SK-N-SH (cell line): ENCODE results near the gene CGAS. TPM values are rescaled to one million over a fixed set of nuclear protein-coding genes. Genes with fewer than 3 reads are reported as not detected.
A peak's percentile ranks its signal among the peaks of the same experiment; 100 is the strongest.

Source experiments
- CTCF ChIA-PET: fragments of 300-600, 350-600 bp; formaldehyde crosslinking; extraction: SDS; loops from one replicate; lab custom pipeline; 2021; lab: Yijun Ruan, JAX
- POLR2A ChIA-PET: fragments of 350-600 bp; sonication (Branson Sonifier 250); formaldehyde crosslinking; extraction: SDS; loops from one replicate; lab custom pipeline; 2020; ENCODE audit warnings: antibody characterized with exemption, inconsistent platforms; lab: Yijun Ruan, JAX
- DNase-seq: peaks from one replicate; pipeline ENCODE4 v3.0.0; 2012
- H2AFZ ChIP-seq: fragments of 200-600 bp; sonication (generic); 2 replicates; pipeline ENCODE4 v1.8.1; 2016; ENCODE audit warnings: antibody characterized with exemption, mild to moderate bottlenecking, low read depth
- H3F3A ChIP-seq: fragments of 200-600 bp; sonication (generic); replicated peaks from 2 replicates; pipeline ENCODE3; 2016; ENCODE audit warnings: antibody characterized with exemption, mild to moderate bottlenecking; ENCODE audit not compliant: insufficient read depth
- H3K27ac ChIP-seq, 2 experiments: fragments of 200-500 bp in 1 of 2; fragments of 200-600 bp in 1 of 2; sonication (Bioruptor generic) in 1 of 2; sonication (generic), shearing (Covaris generic) in 1 of 2; 2 replicates each; pipeline versions ENCODE4 v1.5.1 to v1.6.1; 2014 to 2016; ENCODE audit warnings: low read depth in 2 of 2, inconsistent platforms in 1 of 2, low read length in 1 of 2, mild to moderate bottlenecking in 1 of 2, mixed read lengths in 1 of 2
- H3K27me3 ChIP-seq: fragments of 200-600 bp; sonication (generic), shearing (Covaris generic); 2 replicates; pipeline ENCODE4 v1.6.1; 2016; ENCODE audit warnings: mixed run types; ENCODE audit not compliant: insufficient read depth
- H3K36me3 ChIP-seq, 2 experiments: fragments of 200-500 bp in 1 of 2; fragments of 200-600 bp in 1 of 2; sonication (Bioruptor generic) in 1 of 2; sonication (generic) in 1 of 2; replicated peaks in 1 of 2; 2 replicates each; pipeline versions ENCODE3 to v1.5.1; 2014 to 2016; ENCODE audit warnings: low read length in 1 of 2, mild to moderate bottlenecking in 1 of 2; ENCODE audit not compliant: insufficient read depth in 2 of 2, control insufficient read depth in 1 of 2
- H3K4me1 ChIP-seq, 2 experiments: fragments of 200-500 bp in 1 of 2; fragments of 200-600 bp in 1 of 2; sonication (Bioruptor generic) in 1 of 2; sonication (generic), shearing (Covaris generic) in 1 of 2; 2 replicates each; pipeline versions ENCODE4 v1.5.1 to v1.6.1; 2014 to 2016; ENCODE audit warnings: low read depth in 1 of 2, low read length in 1 of 2, mixed run types in 1 of 2; ENCODE audit not compliant: insufficient read depth in 2 of 2, control insufficient read depth in 1 of 2
- H3K4me2 ChIP-seq: fragments of 200-600 bp; sonication (generic), shearing (Covaris generic); 2 replicates; pipeline ENCODE4 v1.6.1; 2017; ENCODE audit warnings: mixed run types
- H3K4me3 ChIP-seq, 2 experiments: fragments of 200-500 bp in 1 of 2; fragments of 200-600 bp in 1 of 2; sonication (Bioruptor generic) in 1 of 2; sonication (generic), shearing (Covaris generic) in 1 of 2; 2 replicates each; pipeline versions ENCODE4 v1.5.1 to v1.8.1; 2014 to 2016; ENCODE audit warnings: low read depth in 2 of 2, inconsistent platforms in 1 of 2, low read length in 1 of 2, mild to moderate bottlenecking in 1 of 2, mixed read lengths in 1 of 2, moderate library complexity in 1 of 2
- H3K79me2 ChIP-seq: fragments of 200-600 bp; sonication (generic); 2 replicates; pipeline ENCODE4 v1.8.1; 2017; ENCODE audit warnings: mild to moderate bottlenecking; ENCODE audit not compliant: insufficient read depth
- H3K9ac ChIP-seq: fragments of 200-600 bp; sonication (generic); 2 replicates; pipeline ENCODE4 v1.6.1; 2017; ENCODE audit warnings: mixed run types
- H3K9me2 ChIP-seq: fragments of 200-600 bp; sonication (generic); 2 replicates; pipeline ENCODE4 v1.6.1; 2017; ENCODE audit warnings: mixed run types
- H3K9me3 ChIP-seq: fragments of 200-600 bp; sonication (generic); 2 replicates; pipeline ENCODE4 v1.6.1; 2017; ENCODE audit warnings: mixed run types, mild to moderate bottlenecking, moderate library complexity
- H4K20me1 ChIP-seq: fragments of 200-600 bp; sonication (generic); 2 replicates; pipeline ENCODE4 v1.6.1; 2017; ENCODE audit warnings: mild to moderate bottlenecking, mixed run types; ENCODE audit not compliant: insufficient read depth
- CHD2 ChIP-seq: fragments of 150-350 bp; IDR thresholded peaks from 2 replicates; pipeline ENCODE4 v1.6.1; 2018; ENCODE audit warnings: low read length; ENCODE audit not compliant: partially characterized antibody
- CTCF ChIP-seq: fragments of 200-600 bp; sonication (generic); IDR thresholded peaks from 2 replicates; pipeline ENCODE4 v1.6.1; 2017; ENCODE audit warnings: antibody characterized with exemption, mild to moderate bottlenecking, moderate library complexity
- EZH2phosphoT487 ChIP-seq: fragments of 200-600 bp; sonication (generic); IDR thresholded peaks from 2 replicates; pipeline ENCODE4 v1.6.1; 2017; ENCODE audit warnings: low read depth, mixed run types, mild to moderate bottlenecking, antibody characterized with exemption, moderate library complexity, borderline replicate concordance
- FOSL2 ChIP-seq: IDR thresholded peaks from 2 replicates; pipeline ENCODE4 v1.4.0; 2012; ENCODE audit warnings: low read depth, mild to moderate bottlenecking, moderate library complexity, borderline replicate concordance
- FOXJ3 ChIP-seq: sonication (generic); formaldehyde crosslinking; IDR thresholded peaks from 2 replicates; pipeline ENCODE4 v1.5.1; 2020; ENCODE audit warnings: mild to moderate bottlenecking, missing genetic modification reagents
- GABPA ChIP-seq: IDR thresholded peaks from 2 replicates; pipeline ENCODE4 v1.4.0; 2012; ENCODE audit warnings: low read depth, mild to moderate bottlenecking
- GATA2 ChIP-seq: sonication (generic); formaldehyde crosslinking; IDR thresholded peaks from 2 replicates; pipeline ENCODE4 v1.5.0; 2020; ENCODE audit warnings: mild to moderate bottlenecking, missing genetic modification reagents
- JUND ChIP-seq: IDR thresholded peaks from 2 replicates; pipeline ENCODE4 v1.4.0; 2012
- MEF2A ChIP-seq: IDR thresholded peaks from 2 replicates; pipeline ENCODE4 v1.4.0; 2012; ENCODE audit warnings: low read depth, borderline replicate concordance
- MXI1 ChIP-seq: IDR thresholded peaks from 2 replicates; pipeline ENCODE4 v1.6.1; 2012; ENCODE audit warnings: mild to moderate bottlenecking, low read depth, low read length, improper control_type of control experiment
- NFIC ChIP-seq: IDR thresholded peaks from 2 replicates; pipeline ENCODE4 v1.4.0; 2012; ENCODE audit warnings: borderline replicate concordance
- PBX3 ChIP-seq: IDR thresholded peaks from 2 replicates; pipeline ENCODE4; 2012
- POLR2AphosphoS5 ChIP-seq: IDR thresholded peaks from 2 replicates; pipeline ENCODE4 v1.6.1; 2012; ENCODE audit warnings: low read depth, low read length
- RAD21 ChIP-seq: IDR thresholded peaks from 2 replicates; pipeline ENCODE4 v1.6.1; 2012; ENCODE audit warnings: mild to moderate bottlenecking, low read length
- RCOR1 ChIP-seq: fragments of 150-350 bp; IDR thresholded peaks from 2 replicates; pipeline ENCODE4 v1.6.1; 2017; ENCODE audit warnings: antibody characterized with exemption, low read length
- RXRA ChIP-seq: IDR thresholded peaks from 2 replicates; pipeline ENCODE4 v1.4.0; 2012; ENCODE audit warnings: low read depth, mild to moderate bottlenecking, borderline replicate concordance
- SIN3A ChIP-seq: IDR thresholded peaks from 2 replicates; pipeline ENCODE4 v1.6.1; 2012; ENCODE audit warnings: low read depth, mild to moderate bottlenecking, low read length, moderate library complexity, borderline replicate concordance
- SMC3 ChIP-seq: IDR thresholded peaks from 2 replicates; pipeline ENCODE4 v1.6.1; 2012; ENCODE audit warnings: low read depth, low read length, improper control_type of control experiment
- TAF1 ChIP-seq: IDR thresholded peaks from 2 replicates; pipeline ENCODE4 v1.6.1; 2012; ENCODE audit warnings: low read depth, mild to moderate bottlenecking, low read length, moderate library complexity, borderline replicate concordance
- TEAD4 ChIP-seq: IDR thresholded peaks from 2 replicates; pipeline ENCODE4 v1.4.0; 2012; ENCODE audit warnings: mild to moderate bottlenecking, borderline replicate concordance; ENCODE audit not compliant: insufficient read depth
- USF2 ChIP-seq: fragments of 150-350 bp; IDR thresholded peaks from 2 replicates; pipeline ENCODE4 v1.6.1; 2017; ENCODE audit warnings: antibody characterized with exemption, low read length, low read depth, borderline replicate concordance
- YY1 ChIP-seq: IDR thresholded peaks from 2 replicates; pipeline ENCODE4 v1.4.0; 2012; ENCODE audit warnings: low read depth, mild to moderate bottlenecking
- ZBTB33 ChIP-seq: IDR thresholded peaks from 2 replicates; pipeline ENCODE4 v1.4.0; 2012; ENCODE audit warnings: low read depth, borderline replicate concordance
- WGBS: methylation state at CpG from one replicate; pipeline ENCODE4 v1.1.6; 2017; ENCODE audit warnings: low lambda C conversion rate; 5-methylcytosine and 5-hydroxymethylcytosine counted together
- polyA plus RNA-seq, 3 experiments: library from polyadenylated mRNA; depleted of rRNA; stranded (reverse); fragments of >200 nt; gene quantifications; 2 replicates each; pipeline ENCODE4 v1.2.3, GENCODE V29; 2012

The CGAS gene
- polyA plus RNA-seq, 1 of the 3 experiments (the other 2 are of a cell fraction): 0.02 TPM

GRCh38 chr6:73461537-73462350 lies 9.6 kb upstream of the CGAS start, which contains the start of gene MTO1:
Gene MTO1, plus strand, starts transcription at chr6:73461737. Its CDS starts 118 bp downstream, at chr6:73461855.
- H3K9me3 ChIP-seq: no peaks in the 10 kb centered on the region
- peak within 1 kb of the TSS; percentile 82 to 99 for H3K4me3 ChIP-seq
- peak; percentile 87 for DNase-seq
- no peaks in the 10 kb centered on the region for H3K9me2 ChIP-seq
- peak within 1 kb of the TSS; percentile 95 for H3K9ac ChIP-seq
- H3K27ac ChIP-seq: peak within 1 kb of the TSS; percentile 84 to 94
- ChIA-PET CTCF (interaction anchor here (1.0 to 1.4 kb wide), 9 partner anchors 10 to 192 kb away, joined by 3 to 5 read pairs (median 4); partner anchors contain the start of gene SLC17A5), POLR2A (interaction anchor here (0.9 to 2.3 kb wide), 4 partner anchors 10 to 59 kb away, joined by 3 to 16 read pairs (median 4); partner anchors contain the start of genes CGAS and EEF1A1)
- WGBS: 1% methylated on average over 29 of the region's 55 CpGs
- peak within 1 kb of the TSS; percentile 87 for H3K4me2 ChIP-seq
- H4K20me1 ChIP-seq: no peaks in the 10 kb centered on the region
- H3K79me2 ChIP-seq: peaks cover 41% of the 10 kb centered on the region
- no peaks in the 10 kb centered on the region; a peak in 1 of 4 replicates for H3K4me1 ChIP-seq
- peaks cover 7% of the 10 kb centered on the region for H3F3A ChIP-seq
- H3K27me3 ChIP-seq: no peaks in the 10 kb centered on the region
- H2AFZ ChIP-seq: peak within 1 kb of the TSS; percentile 96
- H3K36me3 ChIP-seq: peaks cover 5 to 10% of the 10 kb centered on the region in 2 experiments
- TF ChIP-seq GABPA: no peak
- no peak for TF ChIP-seq TEAD4
- TF ChIP-seq TAF1: peak; percentile 82
- TF ChIP-seq USF2: no peak
- TF ChIP-seq YY1: peak; percentile 98
- TF ChIP-seq EZH2phosphoT487: no peak
- peak; percentile 89 for TF ChIP-seq POLR2AphosphoS5
- no peak for TF ChIP-seq RCOR1
- no peak for TF ChIP-seq SMC3
- no peak for TF ChIP-seq CHD2
- TF ChIP-seq RAD21: no peak
- TF ChIP-seq RXRA: no peak
- TF ChIP-seq NFIC: no peak
- TF ChIP-seq ZBTB33: no peak
- TF ChIP-seq GATA2: no peak
- TF ChIP-seq FOSL2: no peak
- no peak for TF ChIP-seq JUND
- TF ChIP-seq FOXJ3 (CRISPR knock-in tag): no peak
- no peak for TF ChIP-seq PBX3
- peak; percentile 53; the same call in 1 of the 2 replicates for TF ChIP-seq SIN3A
- peak; percentile 91 for TF ChIP-seq MXI1
- no peak for TF ChIP-seq MEF2A
- TF ChIP-seq CTCF: no peak
